RWPE2 (cell line): ENCODE measurements around the gene MYCBPAP.
A peak's percentile ranks its signal among the peaks of the same experiment; 100 is the strongest.

Experiments
- ATAC-seq: fragments of 200-7000 bp; cut with Tn5 transposase; 3 replicates; pipeline ENCODE4 v1.9.1; 2021; ENCODE audit warnings: low read depth
- DNase-seq: peaks from one replicate; pipeline ENCODE4 v3.0.0-alpha.2; 2020; ENCODE audit warnings: low spot score
- H3K27ac ChIP-seq: fragments of 450-650 bp; 2 replicates; pipeline ENCODE4 v1.5.1; 2017; ENCODE audit warnings: mild to moderate bottlenecking; ENCODE audit not compliant: poor library complexity, severe bottlenecking
- H3K27me3 ChIP-seq: fragments of 250-450 bp; sonication (Bioruptor Pico); 2 replicates; pipeline ENCODE4 v1.5.1; 2021; ENCODE audit warnings: mild to moderate bottlenecking, moderate library complexity; ENCODE audit not compliant: insufficient read depth, poor library complexity, severe bottlenecking
- H3K36me3 ChIP-seq: fragments of 250-450 bp; sonication (Bioruptor Pico); 2 replicates; pipeline ENCODE4 v1.5.1; 2020; ENCODE audit warnings: low read depth, mild to moderate bottlenecking, moderate library complexity
- H3K4me1 ChIP-seq: fragments of 250-450 bp; sonication (Bioruptor Pico); 2 replicates; pipeline ENCODE4 v1.5.1; 2021; ENCODE audit warnings: mild to moderate bottlenecking, moderate library complexity; ENCODE audit not compliant: insufficient read depth, poor library complexity, severe bottlenecking
- H3K4me3 ChIP-seq: fragments of 250-450 bp; sonication (Bioruptor Pico); 2 replicates; pipeline ENCODE4 v1.5.1; 2021; ENCODE audit warnings: mild to moderate bottlenecking, moderate library complexity; ENCODE audit not compliant: severe bottlenecking
- H3K9me3 ChIP-seq: fragments of 250-450 bp; sonication (Bioruptor Pico); 2 replicates; pipeline ENCODE4 v1.5.1; 2021; ENCODE audit warnings: mild to moderate bottlenecking, moderate library complexity; ENCODE audit not compliant: severe bottlenecking
- TF ChIP-seq, protein P1 (sequence below): fragments of 450-650 bp; IDR thresholded peaks from one replicate; pipeline ENCODE4 v1.5.1; 2017; ENCODE audit warnings: mild to moderate bottlenecking, moderate library complexity; ENCODE audit not compliant: poor library complexity, severe bottlenecking

The MYCBPAP gene

DNA sequence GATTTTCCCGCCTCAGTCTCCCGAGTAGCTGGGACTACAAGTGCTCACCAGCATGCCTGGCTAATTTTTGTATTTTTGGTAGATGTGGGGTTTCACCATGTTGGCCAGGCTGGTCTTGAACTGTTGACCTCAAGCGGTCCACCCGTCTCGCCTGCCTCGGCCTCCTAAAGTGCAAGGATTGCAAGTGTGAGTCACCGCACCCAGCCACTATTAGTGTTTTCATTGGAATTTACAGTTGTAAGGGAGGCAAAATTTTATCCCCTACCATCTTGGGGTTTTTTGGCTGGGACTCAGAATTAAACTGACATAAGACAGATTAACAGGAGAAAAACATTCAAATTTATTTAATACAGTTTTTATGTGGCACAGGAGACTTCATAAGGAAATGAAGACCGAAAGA is 12.3 kb upstream of the MYCBPAP start:
- Histone ChIP-seq H3K4me1 (no peaks in the 10 kb centered on the region), H3K9me3 (no peaks in the 10 kb centered on the region), H3K4me3 (no peak overlapping the region), H3K27me3 (no peaks in the 10 kb centered on the region), H3K27ac (no peak overlapping the region), H3K36me3 (no peaks in the 10 kb centered on the region)
- ATAC-seq (peak; percentile 38; the same call in 1 of the 3 replicates), DNase-seq (no peak)
- TF ChIP-seq, protein P1, sequence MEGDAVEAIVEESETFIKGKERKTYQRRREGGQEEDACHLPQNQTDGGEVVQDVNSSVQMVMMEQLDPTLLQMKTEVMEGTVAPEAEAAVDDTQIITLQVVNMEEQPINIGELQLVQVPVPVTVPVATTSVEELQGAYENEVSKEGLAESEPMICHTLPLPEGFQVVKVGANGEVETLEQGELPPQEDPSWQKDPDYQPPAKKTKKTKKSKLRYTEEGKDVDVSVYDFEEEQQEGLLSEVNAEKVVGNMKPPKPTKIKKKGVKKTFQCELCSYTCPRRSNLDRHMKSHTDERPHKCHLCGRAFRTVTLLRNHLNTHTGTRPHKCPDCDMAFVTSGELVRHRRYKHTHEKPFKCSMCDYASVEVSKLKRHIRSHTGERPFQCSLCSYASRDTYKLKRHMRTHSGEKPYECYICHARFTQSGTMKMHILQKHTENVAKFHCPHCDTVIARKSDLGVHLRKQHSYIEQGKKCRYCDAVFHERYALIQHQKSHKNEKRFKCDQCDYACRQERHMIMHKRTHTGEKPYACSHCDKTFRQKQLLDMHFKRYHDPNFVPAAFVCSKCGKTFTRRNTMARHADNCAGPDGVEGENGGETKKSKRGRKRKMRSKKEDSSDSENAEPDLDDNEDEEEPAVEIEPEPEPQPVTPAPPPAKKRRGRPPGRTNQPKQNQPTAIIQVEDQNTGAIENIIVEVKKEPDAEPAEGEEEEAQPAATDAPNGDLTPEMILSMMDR, result no peak

DNA sequence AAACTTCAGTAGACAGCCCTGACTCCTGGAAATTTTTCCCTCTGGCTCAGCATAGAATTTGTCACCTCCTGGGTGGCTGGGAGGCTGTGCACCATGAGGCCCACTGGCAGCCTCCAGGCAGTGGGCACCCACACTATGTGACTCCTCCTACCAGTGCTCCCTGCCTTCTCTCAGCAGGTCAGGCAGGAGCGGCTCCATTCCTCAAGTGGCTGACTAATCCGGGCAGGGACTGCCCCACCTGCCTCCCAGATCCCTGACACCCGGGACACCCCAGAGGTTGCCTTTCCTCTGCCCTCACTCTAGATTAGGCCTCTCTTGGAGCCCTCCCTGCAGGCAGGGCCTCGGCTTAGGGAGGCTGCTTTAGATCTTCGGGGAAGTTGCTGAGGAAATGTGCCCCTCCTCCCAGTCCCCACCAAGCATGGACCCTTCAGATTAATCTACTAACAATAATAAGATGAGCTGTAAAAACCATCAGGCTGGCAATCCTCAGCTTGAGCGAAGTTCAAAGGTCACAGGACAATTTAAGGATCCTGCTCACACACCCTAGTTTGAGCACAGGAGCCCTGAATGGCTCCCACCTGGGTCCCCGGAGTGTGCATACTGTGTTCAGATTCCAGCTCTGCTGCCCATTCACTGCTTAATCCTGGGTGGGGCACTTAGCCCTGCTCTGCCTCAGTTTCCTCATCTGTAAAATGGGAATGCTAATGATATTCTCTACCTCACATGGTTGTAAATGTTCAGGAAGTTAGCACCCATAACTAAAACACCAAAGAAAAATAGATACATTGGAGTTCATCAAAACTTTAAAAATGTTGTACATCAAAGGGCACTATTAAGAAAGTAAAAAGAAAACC is 10.0 kb upstream of the MYCBPAP start:
- H3K9me3 ChIP-seq, result no peaks in the 10 kb centered on the region
- H3K27me3 ChIP-seq, result no peaks in the 10 kb centered on the region
- H3K4me3 ChIP-seq, result no peak overlapping the region
- ATAC-seq (peak; percentile 72), DNase-seq (no peak)
- TF ChIP-seq, protein P1, result no peak
- no peaks in the 10 kb centered on the region for H3K36me3 ChIP-seq
- H3K4me1 ChIP-seq, result no peaks in the 10 kb centered on the region
- no peak overlapping the region for H3K27ac ChIP-seq

DNA sequence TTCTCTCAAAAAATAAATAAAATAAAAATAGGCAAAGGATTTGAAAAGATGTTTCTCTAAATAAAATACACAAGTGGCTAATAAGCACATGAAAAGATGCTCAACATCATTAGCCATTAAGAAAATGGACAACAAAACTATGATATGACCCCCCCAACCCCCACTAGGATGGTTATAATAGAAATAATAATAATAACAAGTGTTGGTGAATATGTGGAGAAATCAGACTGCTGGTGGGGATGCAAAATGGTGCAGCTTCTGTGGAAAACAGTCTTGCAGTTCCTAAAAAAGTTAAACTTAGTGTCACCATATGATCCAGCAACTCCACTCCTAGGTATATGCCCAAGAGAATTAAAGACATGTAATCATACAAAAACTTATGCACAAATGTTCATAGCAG is 9.0 kb upstream of the MYCBPAP start:
- DNase-seq (no peak), ATAC-seq (no peak)
- Histone ChIP-seq H3K27me3 (no peaks in the 10 kb centered on the region), H3K4me3 (no peak overlapping the region), H3K9me3 (no peaks in the 10 kb centered on the region), H3K36me3 (no peaks in the 10 kb centered on the region), H3K27ac (no peak overlapping the region), H3K4me1 (peaks cover 3% of the 10 kb centered on the region)
- TF ChIP-seq, protein P1, result no peak

DNA sequence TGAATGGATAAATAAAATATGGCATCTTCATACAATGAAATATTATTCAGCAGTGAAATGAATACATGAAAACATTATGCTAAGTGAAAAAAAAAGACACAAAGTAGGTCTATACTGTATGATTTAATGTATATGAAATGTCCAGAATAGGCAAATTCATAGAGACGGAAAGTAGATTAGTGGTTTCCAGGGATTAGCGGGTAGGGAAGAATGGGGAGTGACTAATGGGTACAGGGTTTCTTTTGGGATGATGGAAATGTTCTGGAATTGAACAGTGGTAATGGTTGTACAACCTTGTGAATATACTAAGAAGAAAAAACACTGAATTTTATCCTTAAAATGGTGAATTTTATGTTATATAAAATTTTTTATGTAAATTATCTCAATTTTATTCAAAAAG is 8.5 kb upstream of the MYCBPAP start:
- Histone ChIP-seq H3K27me3 (no peaks in the 10 kb centered on the region), H3K9me3 (no peaks in the 10 kb centered on the region)

More for the DNA sequence above, 8.5 kb upstream of the MYCBPAP start:
- Histone ChIP-seq H3K36me3 (no peaks in the 10 kb centered on the region), H3K27ac (no peak overlapping the region), H3K4me1 (peaks cover 8% of the 10 kb centered on the region), H3K4me3 (no peak overlapping the region)
- TF ChIP-seq, protein P1, result no peak
- ATAC-seq (no peak), DNase-seq (no peak)
